Measurements from ENCODE around the gene MYBPHL.

DNA sequence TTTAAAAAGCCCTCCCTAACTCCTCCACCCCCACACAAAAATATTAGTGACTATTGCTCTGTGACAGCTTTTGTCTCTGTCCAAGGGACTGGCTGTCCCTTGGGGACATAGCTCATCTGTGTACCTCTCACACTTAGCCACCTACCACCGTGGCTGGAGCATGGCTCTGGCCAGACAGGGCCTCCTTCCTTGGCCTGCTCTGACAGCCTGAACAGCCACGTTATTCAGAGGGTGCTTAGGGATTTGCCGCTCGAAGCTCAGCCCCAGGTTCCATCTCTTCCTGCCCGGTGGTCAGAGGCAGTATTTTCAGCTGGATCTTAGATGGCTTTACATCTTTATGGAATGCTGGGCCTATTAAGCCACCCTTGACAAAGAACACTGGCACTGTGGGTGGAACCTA is 63.6 kb downstream of the MYBPHL start:
- TF ChIP-seq, protein P1, sequence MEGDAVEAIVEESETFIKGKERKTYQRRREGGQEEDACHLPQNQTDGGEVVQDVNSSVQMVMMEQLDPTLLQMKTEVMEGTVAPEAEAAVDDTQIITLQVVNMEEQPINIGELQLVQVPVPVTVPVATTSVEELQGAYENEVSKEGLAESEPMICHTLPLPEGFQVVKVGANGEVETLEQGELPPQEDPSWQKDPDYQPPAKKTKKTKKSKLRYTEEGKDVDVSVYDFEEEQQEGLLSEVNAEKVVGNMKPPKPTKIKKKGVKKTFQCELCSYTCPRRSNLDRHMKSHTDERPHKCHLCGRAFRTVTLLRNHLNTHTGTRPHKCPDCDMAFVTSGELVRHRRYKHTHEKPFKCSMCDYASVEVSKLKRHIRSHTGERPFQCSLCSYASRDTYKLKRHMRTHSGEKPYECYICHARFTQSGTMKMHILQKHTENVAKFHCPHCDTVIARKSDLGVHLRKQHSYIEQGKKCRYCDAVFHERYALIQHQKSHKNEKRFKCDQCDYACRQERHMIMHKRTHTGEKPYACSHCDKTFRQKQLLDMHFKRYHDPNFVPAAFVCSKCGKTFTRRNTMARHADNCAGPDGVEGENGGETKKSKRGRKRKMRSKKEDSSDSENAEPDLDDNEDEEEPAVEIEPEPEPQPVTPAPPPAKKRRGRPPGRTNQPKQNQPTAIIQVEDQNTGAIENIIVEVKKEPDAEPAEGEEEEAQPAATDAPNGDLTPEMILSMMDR (IDR thresholded peaks at IDR 0.05) = no peak
- TF ChIP-seq POLR2A (IDR thresholded peaks at IDR 0.05) = no peak
